HEK293T (cell line): ENCODE results near the gene SCMH1.

ENCODE experiments used
- CTCF ChIA-PET: fragments of 350-600 bp; formaldehyde crosslinking; extraction: SDS; loops from one replicate; lab custom pipeline; 2021; ENCODE audit warnings: antibody characterized with exemption, inconsistent platforms; lab: Yijun Ruan, JAX
- POLR2A ChIA-PET: fragments of 350-600 bp; formaldehyde crosslinking; extraction: SDS; loops from one replicate; lab custom pipeline; 2020; ENCODE audit warnings: antibody characterized with exemption, inconsistent platforms; lab: Yijun Ruan, JAX
- DNase-seq: peaks from one replicate; pipeline ENCODE4 v3.0.0; 2012; ENCODE audit warnings: mixed read lengths; ENCODE audit errors: extremely low spot score
- ARNT ChIP-seq: fragments of 450-650 bp; IDR thresholded peaks from 2 replicates; pipeline ENCODE4 v1.6.1; 2017; ENCODE audit warnings: mild to moderate bottlenecking
- BHLHE40 ChIP-seq: fragments of 450-650 bp; IDR thresholded peaks from 2 replicates; pipeline ENCODE4 v1.6.1; 2016; ENCODE audit warnings: mild to moderate bottlenecking, moderate library complexity, borderline replicate concordance
- CTBP1 ChIP-seq: fragments of 450-650 bp; IDR thresholded peaks from 2 replicates; pipeline ENCODE4 v1.6.1; 2016; ENCODE audit warnings: borderline replicate concordance
- ELF4 ChIP-seq: fragments of 450-650 bp; IDR thresholded peaks from 2 replicates; pipeline ENCODE4 v1.6.1; 2017; ENCODE audit warnings: antibody characterized with exemption
- FOXA1 ChIP-seq: fragments of 450-650 bp; IDR thresholded peaks from 2 replicates; pipeline ENCODE4 v1.6.1; 2016; ENCODE audit warnings: mild to moderate bottlenecking
- FOXK2 ChIP-seq: fragments of 450-650 bp; IDR thresholded peaks from 2 replicates; pipeline ENCODE4 v1.6.1; 2016; ENCODE audit warnings: mild to moderate bottlenecking
- FOXM1 ChIP-seq: fragments of 450-650 bp; IDR thresholded peaks from 2 replicates; pipeline ENCODE4 v1.6.1; 2017; ENCODE audit warnings: mild to moderate bottlenecking, borderline replicate concordance
- HDGF ChIP-seq: fragments of 450-650 bp; IDR thresholded peaks from 2 replicates; pipeline ENCODE4 v1.6.1; 2017; ENCODE audit warnings: antibody characterized with exemption, borderline replicate concordance
- L3MBTL2 ChIP-seq: fragments of 450-650 bp; conservative IDR thresholded peaks from 2 replicates; pipeline ENCODE4 v1.6.1; 2016; ENCODE audit warnings: mild to moderate bottlenecking
- LEF1 ChIP-seq: fragments of 450-650 bp; IDR thresholded peaks from 2 replicates; pipeline ENCODE4 v1.6.1; 2017; ENCODE audit warnings: mild to moderate bottlenecking, borderline replicate concordance
- NFRKB ChIP-seq: fragments of 450-650 bp; IDR thresholded peaks from 2 replicates; pipeline ENCODE4 v1.6.1; 2016; ENCODE audit warnings: mild to moderate bottlenecking, moderate library complexity
- SP1 ChIP-seq: fragments of 450-650 bp; IDR thresholded peaks from 2 replicates; pipeline ENCODE4 v1.6.1; 2017
- SUZ12 ChIP-seq: fragments of 450-650 bp; IDR thresholded peaks from 2 replicates; pipeline ENCODE4 v1.6.1; 2016; ENCODE audit warnings: mild to moderate bottlenecking
- TARDBP ChIP-seq: fragments of 450-650 bp; IDR thresholded peaks from 2 replicates; pipeline ENCODE4 v1.6.1; 2016
- ZNF384 ChIP-seq: fragments of 450-650 bp; IDR thresholded peaks from 2 replicates; pipeline ENCODE4 v1.6.1; 2016
- TF ChIP-seq, protein P1 (sequence below): fragments of 450-650 bp; IDR thresholded peaks from 2 replicates; pipeline ENCODE4 v1.6.1; 2016

Gene SCMH1

GRCh38 chr1:41226815-41227434, 15.2 kb downstream of the SCMH1 start:
- ChIA-PET POLR2A (no interaction called here), CTCF (no interaction called here)
- no peak for DNase-seq
- no peak for TF ChIP-seq NFRKB
- no peak for TF ChIP-seq ZNF384
- TF ChIP-seq BHLHE40: no peak
- no peak for TF ChIP-seq LEF1
- no peak for TF ChIP-seq SP1
- no peak for TF ChIP-seq CTBP1
- no peak for TF ChIP-seq ARNT
- TF ChIP-seq TARDBP: no peak
- TF ChIP-seq L3MBTL2: no peak
- TF ChIP-seq SUZ12: no peak
- no peak for TF ChIP-seq FOXK2
- no peak for TF ChIP-seq FOXM1
- no peak for TF ChIP-seq ELF4
- TF ChIP-seq, protein P1, sequence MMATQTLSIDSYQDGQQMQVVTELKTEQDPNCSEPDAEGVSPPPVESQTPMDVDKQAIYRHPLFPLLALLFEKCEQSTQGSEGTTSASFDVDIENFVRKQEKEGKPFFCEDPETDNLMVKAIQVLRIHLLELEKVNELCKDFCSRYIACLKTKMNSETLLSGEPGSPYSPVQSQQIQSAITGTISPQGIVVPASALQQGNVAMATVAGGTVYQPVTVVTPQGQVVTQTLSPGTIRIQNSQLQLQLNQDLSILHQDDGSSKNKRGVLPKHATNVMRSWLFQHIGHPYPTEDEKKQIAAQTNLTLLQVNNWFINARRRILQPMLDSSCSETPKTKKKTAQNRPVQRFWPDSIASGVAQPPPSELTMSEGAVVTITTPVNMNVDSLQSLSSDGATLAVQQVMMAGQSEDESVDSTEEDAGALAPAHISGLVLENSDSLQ: no peak
- TF ChIP-seq FOXA1: no peak

GRCh38 chr1:41225495-41225894, 16.6 kb downstream of the SCMH1 start:
- ChIA-PET POLR2A (no interaction called here), CTCF (no interaction called here)
- DNase-seq: no peak
- no peak for TF ChIP-seq HDGF
- TF ChIP-seq ELF4: no peak
- no peak for TF ChIP-seq FOXM1
- no peak for TF ChIP-seq LEF1
- TF ChIP-seq TARDBP: no peak
- no peak for TF ChIP-seq SUZ12
- no peak for TF ChIP-seq BHLHE40
- TF ChIP-seq ARNT: no peak
- no peak for TF ChIP-seq CTBP1

GRCh38 chr1:41222496-41222895, 19.6 kb downstream of the SCMH1 start:
- POLR2A ChIA-PET: no interaction called here
- DNase-seq: no peak

DNA sequence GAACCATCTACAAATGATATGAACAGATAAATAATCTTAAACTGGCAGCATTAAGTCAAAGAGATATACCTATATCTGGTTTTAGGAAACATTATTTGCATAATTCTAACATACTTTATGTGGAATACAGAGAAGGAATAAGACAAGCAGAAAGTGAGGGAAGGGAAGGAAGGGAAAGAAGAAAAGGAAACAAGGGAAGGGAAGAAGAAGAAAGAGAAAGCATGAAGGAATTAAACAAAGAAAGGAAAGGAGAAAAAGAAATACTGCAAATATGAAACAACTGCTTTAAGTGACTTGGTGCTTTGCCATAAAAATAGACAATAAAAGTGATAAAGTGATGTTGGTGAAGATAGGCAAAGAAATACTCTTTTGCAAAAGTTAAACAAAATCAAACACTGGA, 20.1 kb downstream of the SCMH1 start:
- no peak for DNase-seq
- CTCF ChIA-PET: no interaction called here
- POLR2A ChIA-PET: no interaction called here
- TF ChIP-seq FOXM1 (no peak), ELF4 (no peak), ZNF384 (no peak), FOXA1 (no peak), TARDBP (no peak), HDGF (no peak), SUZ12 (no peak), ARNT (no peak), SP1 (no peak), NFRKB (no peak), BHLHE40 (no peak)
- TF ChIP-seq, protein P1: no peak

More at GRCh38 chr1:41222496-41222895, 19.6 kb downstream of the SCMH1 start:
- CTCF ChIA-PET: no interaction called here
- TF ChIP-seq L3MBTL2 (no peak), ZNF384 (no peak), SP1 (no peak), SUZ12 (no peak), FOXA1 (no peak), TARDBP (no peak), FOXM1 (no peak), LEF1 (no peak), FOXK2 (no peak), NFRKB (no peak), HDGF (no peak), ARNT (no peak), BHLHE40 (no peak), CTBP1 (no peak), ELF4 (no peak)
- TF ChIP-seq, protein P1: no peak

- TF ChIP-seq SUZ12 (no peak), LEF1 (no peak), BHLHE40 (no peak), CTBP1 (no peak), NFRKB (no peak), L3MBTL2 (no peak), ELF4 (no peak), ZNF384 (no peak), FOXM1 (no peak), FOXA1 (no peak), HDGF (no peak), ARNT (no peak), SP1 (no peak), TARDBP (no peak), FOXK2 (no peak)
- TF ChIP-seq, protein P1: no peak
- DNase-seq: no peak
- ChIA-PET CTCF (no interaction called here), POLR2A (no interaction called here)
Observed at GRCh38 chr1:41218152-41218551, 24.0 kb downstream of the SCMH1 start.
